ENCODE measurements around the gene UBR4. TPM values are rescaled to one million over a fixed set of nuclear protein-coding genes. Genes with fewer than 3 reads are reported as not detected.

UBR4 gene
- total RNA-seq, 2 experiments from 2014 or later, result 116 to 125 TPM

- DNase-seq (no peak), ATAC-seq (ENCODE audit: poor library complexity) (no peak)
- no peaks in the 10 kb centered on the region for H3K27me3 Mint-ChIP-seq
- H3K36me3 Mint-ChIP-seq (ENCODE audit: low read depth), result peaks cover 58% of the 10 kb centered on the region
- ChIA-PET POLR2A (no interaction called here), CTCF (interaction anchor here (1.0 kb wide), 1 partner anchor 14 kb away, joined by 3 read pairs; no protein-coding TSS in a partner anchor)
- H3K27ac ChIP-seq (ENCODE audit: low read depth in 1 of 2, low read length in 2 of 2), result no peak overlapping the region
- TF ChIP-seq CTCF (IDR thresholded peaks at IDR 0.05), result no peak
- no peaks in the 10 kb centered on the region for H3K9me3 Mint-ChIP-seq
- no peak overlapping the region for H3K4me3 Mint-ChIP-seq
- H3K4me3 ChIP-seq (ENCODE audit: low read length), result no peak overlapping the region
- H3K4me1 Mint-ChIP-seq (ENCODE audit: low read depth), result peaks cover 36% of the 10 kb centered on the region
- intact Hi-C loops (cut with DNase I, micrococcal nuclease), result loop anchor here in 1 of 2 experiments (2.0 kb wide), 2 partner anchors 56 to 340 kb away; no protein-coding TSS in a partner anchor
- H3K4me1 ChIP-seq (ENCODE audit: insufficient read depth, low read length), result peaks cover 36% of the 10 kb centered on the region
- H3K27ac Mint-ChIP-seq, result no peak overlapping the region
- H3K27me3 ChIP-seq (ENCODE audit: control insufficient read depth in 1 of 2, insufficient read depth in 2 of 2, low read length in 2 of 2), result no peaks in the 10 kb centered on the region
- peaks cover 52% of the 10 kb centered on the region for H3K36me3 ChIP-seq (ENCODE audit: insufficient read depth, low read length)
- H3K9me3 ChIP-seq (ENCODE audit: control insufficient read depth in 1 of 2, insufficient read depth in 1 of 2, low read length in 2 of 2), result no peaks in the 10 kb centered on the region
Measured at GRCh38 chr1:19255288-19255687, 45.2 kb upstream of the UBR4 start.

GRCh38 chr1:19254416-19254815 is 44.4 kb upstream of the UBR4 start:
- no peak overlapping the region for H3K27ac ChIP-seq (ENCODE audit: low read depth in 1 of 2, low read length in 2 of 2)
- H3K4me3 ChIP-seq (ENCODE audit: low read length), result no peak overlapping the region
- Mint-ChIP-seq H3K4me1 (ENCODE audit: low read depth) (peaks cover 39% of the 10 kb centered on the region), H3K9me3 (no peaks in the 10 kb centered on the region), H3K4me3 (peak overlapping the region; percentile 11), H3K27ac (no peak overlapping the region), H3K27me3 (no peaks in the 10 kb centered on the region), H3K36me3 (ENCODE audit: low read depth) (peaks cover 50% of the 10 kb centered on the region)
- POLR2A ChIA-PET, result no interaction called here
- H3K36me3 ChIP-seq (ENCODE audit: insufficient read depth, low read length), result peaks cover 46% of the 10 kb centered on the region
- TF ChIP-seq CTCF (IDR thresholded peaks at IDR 0.05), result no peak
- DNase-seq, result no peak
- ATAC-seq (ENCODE audit: poor library complexity), result no peak
- intact Hi-C loops (cut with DNase I, micrococcal nuclease), result loop anchor here in 1 of 2 experiments (2.0 to 5.0 kb wide), 4 partner anchors 56 to 1253 kb away; partner anchors contain the start of genes CAPZB and MUL1
- H3K9me3 ChIP-seq (ENCODE audit: control insufficient read depth in 1 of 2, insufficient read depth in 1 of 2, low read length in 2 of 2), result no peaks in the 10 kb centered on the region
- peaks cover 40% of the 10 kb centered on the region for H3K4me1 ChIP-seq (ENCODE audit: insufficient read depth, low read length)
- CTCF ChIA-PET, result no interaction called here
- H3K27me3 ChIP-seq (ENCODE audit: control insufficient read depth in 1 of 2, insufficient read depth in 2 of 2, low read length in 2 of 2), result no peaks in the 10 kb centered on the region

GRCh38 chr1:19251305-19252196 is 41.5 kb upstream of the UBR4 start, which contains the start of the genes EMC1 and MRTO4:
TSS of gene EMC1 (minus strand) at chr1:19251524. CDS start at chr1:19251509, 15 bp downstream.
TSS of gene MRTO4 (plus strand) at chr1:19251805. CDS start at chr1:19251836, 31 bp downstream.
- no peaks in the 10 kb centered on the region for H3K27me3 ChIP-seq (ENCODE audit: control insufficient read depth in 1 of 2, insufficient read depth in 2 of 2, low read length in 2 of 2)
- DNase-seq, result peak; percentile 79 to 92 (median 86)
- H3K4me1 ChIP-seq (ENCODE audit: insufficient read depth, low read length), result peaks cover 40% of the 10 kb centered on the region
- peak; percentile 93 for ATAC-seq (ENCODE audit: poor library complexity)
- peak within 1 kb of the TSS; percentile 93 to 95 for H3K27ac ChIP-seq (ENCODE audit: low read depth in 1 of 2, low read length in 2 of 2)
- TF ChIP-seq CTCF (IDR thresholded peaks at IDR 0.05), result no peak
- H3K4me3 Mint-ChIP-seq, result peak within 1 kb of the TSS; percentile 96
- H3K9me3 Mint-ChIP-seq, result no peaks in the 10 kb centered on the region
- peaks cover 25% of the 10 kb centered on the region for H3K36me3 Mint-ChIP-seq (ENCODE audit: low read depth)
- H3K9me3 ChIP-seq (ENCODE audit: control insufficient read depth in 1 of 2, insufficient read depth in 1 of 2, low read length in 2 of 2), result no peaks in the 10 kb centered on the region
- H3K4me1 Mint-ChIP-seq (ENCODE audit: low read depth), result peaks cover 34% of the 10 kb centered on the region
- intact Hi-C loops (cut with DNase I, micrococcal nuclease), result loop anchor here (1.0 to 5.0 kb wide), 5 partner anchors 41 to 1256 kb away; partner anchors contain the start of genes UBR4 (in 2 of the 2), ALDH4A1 (in 1 of the 2), CAPZB (in 1 of the 2) and MUL1 (in 1 of the 2)
- H3K27me3 Mint-ChIP-seq, result no peaks in the 10 kb centered on the region
- POLR2A ChIA-PET, result interaction anchor here (0.9 to 3.1 kb wide), 10 partner anchors 10 to 395 kb away, joined by 3 to 26 read pairs (median 4); partner anchors contain the start of genes ALDH4A1 and UBR4
- peak within 1 kb of the TSS; percentile 80 for H3K4me3 ChIP-seq (ENCODE audit: low read length)
- CTCF ChIA-PET, result interaction anchor here (1.0 to 1.5 kb wide), 3 partner anchors 10 to 1381 kb away, joined by 3 read pairs; no protein-coding TSS in a partner anchor
- H3K36me3 ChIP-seq (ENCODE audit: insufficient read depth, low read length), result peaks cover 19% of the 10 kb centered on the region
- peak within 1 kb of the TSS; percentile 94 for H3K27ac Mint-ChIP-seq

Data from CD4-positive, alpha-beta T cell (primary cell).